Heart left ventricle (tissue), 16 donors: Measurements from ENCODE around the gene STIM1. TPM values are rescaled to one million over a fixed set of nuclear protein-coding genes. Genes with fewer than 3 reads are reported as not detected.

ENCODE experiments used
- ATAC-seq, 4 donors: fragments of 200-7000 bp; cut with Tn5 transposase; one replicate each; pipeline ENCODE4 v1.9.1; 2020 to 2022; ENCODE audit warnings: moderate library complexity in 4 of 4, mild to moderate bottlenecking in 3 of 4, moderate number of reproducible peaks in 1 of 4
- DNase-seq, 5 donors: peaks; one replicate each; pipeline ENCODE4 v3.0.0-alpha.2; 2020
- H3K27ac ChIP-seq, 12 donors: fragments of 200-600 bp; sonication (generic) in 4 of 12; one replicate each; pipeline versions ENCODE4 v1.5.0 to v1.8.0; 2016 to 2022; ENCODE audit warnings: mild to moderate bottlenecking in 2 of 12
- H3K27me3 ChIP-seq, 9 donors: fragments of 200-600 bp; sonication (generic) in 2 of 9; one replicate each; pipeline versions ENCODE4 v1.5.1 to v1.8.0; 2016 to 2022; ENCODE audit warnings: mild to moderate bottlenecking in 3 of 9
- H3K36me3 ChIP-seq, 9 donors: fragments of 200-600 bp; sonication (generic) in 2 of 9; one replicate each; pipeline versions ENCODE4 v1.5.0 to v1.8.0; 2018 to 2022; ENCODE audit warnings: mild to moderate bottlenecking in 2 of 9
- H3K4me1 ChIP-seq, 12 donors: fragments of 200-600 bp; sonication (generic) in 4 of 12; one replicate each; pipeline versions ENCODE4 v1.5.0 to v1.8.0; 2016 to 2022; ENCODE audit warnings: mild to moderate bottlenecking in 3 of 12
- H3K4me3 ChIP-seq, 12 donors: fragments of 200-600 bp; sonication (generic) in 4 of 12; one replicate each; pipeline versions ENCODE4 v1.5.0 to v1.8.0; 2017 to 2022; ENCODE audit warnings: mild to moderate bottlenecking in 9 of 12, moderate library complexity in 4 of 12
- H3K9me3 ChIP-seq, 12 donors: fragments of 200-600 bp; sonication (generic) in 4 of 12; one replicate each; pipeline versions ENCODE4 v1.5.0 to v1.8.0; 2016 to 2022; ENCODE audit warnings: mild to moderate bottlenecking in 1 of 12
- CTCF ChIP-seq, 12 donors: fragments of 200-600 bp; sonication (generic) in 4 of 12; IDR thresholded peaks; one replicate each; pipeline versions ENCODE4 v1.5.0 to v1.8.0; 2018 to 2022; ENCODE audit warnings: antibody characterized with exemption in 12 of 12, mild to moderate bottlenecking in 5 of 12
- POLR2A ChIP-seq, 2 donors: fragments of 450-650 bp; IDR thresholded peaks; one replicate each; pipeline ENCODE4 v1.6.1; 2017; ENCODE audit warnings: antibody characterized with exemption in 2 of 2, mild to moderate bottlenecking in 2 of 2, moderate library complexity in 2 of 2
- WGBS, 4 donors: extraction: QIAGEN DNeasy Blood & Tissue Kit in 2 of 4; methylation state at CpG; one replicate each; pipeline versions ENCODE4 v1.1.5 to v1.1.7; 2013 to 2018; 5-methylcytosine and 5-hydroxymethylcytosine counted together
- intact Hi-C, 10 donors: fragments of 100-400 bp; cut with DNase I; formaldehyde crosslinking; loops; one replicate each; pipeline versions ENCODE4 v1.11.1 to v1.14.2; 2022
- polyA plus RNA-seq, 2 donors: library from polyadenylated mRNA; stranded (reverse); fragments of 200-250 nt; gene quantifications; one replicate each; pipeline ENCODE4 v1.2.3, GENCODE V29; 2013
- total RNA-seq, 9 donors: library from RNA; depleted of rRNA in 2 of 9; stranded (reverse); fragments of >200 nt in 2 of 9; fragmentation: NEBNext Ultra II Directional in 3 of 9; extraction: Animal tissue kit (Norgen Biotek cat#: 25700) in 3 of 9; gene quantifications; one replicate each; pipeline versions ENCODE4 v1.1.0 to v1.2.4, GENCODE V29; 2016 to 2023
- donor health status: ischemic (EF 13 %, LVEDD 7.1; RV severe dilation, severe dysfunction).
- donor health status: healthy with polysubstance abuse.
- donor health status: DM: no; HTN: yes; CAD: no.
- donor health status: DM: no; HTN: no; CAD: no.
- donor health status: ischemic (EF 25% LVEDD 6.9; RV normal size, moderate dysfunction).
- donor health status: ischemic (EF 25% LVEDD 5.7; RV mildly dilated, moderate dysfunction).
- donor health status: healthy.
- donor health status: DM: yes; HTN: yes; CAD: no.
- donor health status: ischemic (EF 35%, LVEDD 5.7; RV mildly dilated, moderate dysfunction).
- donor health status: nonischemic (EF 11% LVEDD 7.7; RV severe dilation, severe dysfunction).
- donor health status: DM: yes; HTN: yes; CAD: no.
- donor health status: PGD.
- donor health status: ischemic (EF 29% LVEDD 5.4; RV normal size, mild dysfunction).
- donor health status: nonischemic (EF 23%, LVEDD 6.1; RV moderate dilation, normal function).

The STIM1 gene
- total and polyA plus RNA-seq, 11 donors = 13.2 to 42.9 (median 28.9) TPM

- no peaks in the 10 kb centered on the region for H3K36me3 ChIP-seq
- intact Hi-C loops = no loop called here
- H3K4me1 ChIP-seq = peaks cover 0 to 26% (median 6%) of the 10 kb centered on the region in 12 donors
- no peak for ATAC-seq
- WGBS, 4 donors = 92 to 98% (median 95%) methylated on average over 1 of the region's 1 CpG
- no peaks in the 10 kb centered on the region for H3K27me3 ChIP-seq
- TF ChIP-seq POLR2A (IDR thresholded peaks at IDR 0.05) = no peak
- no peak for TF ChIP-seq CTCF (IDR thresholded peaks at IDR 0.05)
- no peaks in the 10 kb centered on the region for H3K9me3 ChIP-seq
- no peak overlapping the region for H3K27ac ChIP-seq
- DNase-seq = no peak
- H3K4me3 ChIP-seq = no peak overlapping the region
Measured at GRCh38 chr11:3886985-3887384, 31.5 kb downstream of the STIM1 start.

- Histone ChIP-seq H3K4me1 (peaks cover 0 to 38% (median 11%) of the 10 kb centered on the region in 12 donors), H3K27ac (no peak overlapping the region), H3K36me3 (no peaks in the 10 kb centered on the region), H3K27me3 (no peaks in the 10 kb centered on the region), H3K4me3 (no peak overlapping the region), H3K9me3 (no peaks in the 10 kb centered on the region)
- intact Hi-C loops = no loop called here
- ATAC-seq (no peak), DNase-seq (no peak)
- TF ChIP-seq POLR2A (IDR thresholded peaks at IDR 0.05) (no peak), CTCF (IDR thresholded peaks at IDR 0.05) (no peak)
Measured at GRCh38 chr11:3888876-3889275, 33.4 kb downstream of the STIM1 start.

- no peaks in the 10 kb centered on the region for H3K9me3 ChIP-seq
- peaks cover 0 to 43% (median 21%) of the 10 kb centered on the region in 12 donors for H3K4me1 ChIP-seq
- H3K27me3 ChIP-seq = no peaks in the 10 kb centered on the region
- 96 to 100% (median 98%) methylated on average over 2 of the region's 2 CpGs for WGBS, 4 donors
- DNase-seq (no peak), ATAC-seq (no peak)
- no peak overlapping the region for H3K4me3 ChIP-seq
- TF ChIP-seq POLR2A (IDR thresholded peaks at IDR 0.05) = no peak
- TF ChIP-seq CTCF (IDR thresholded peaks at IDR 0.05) = no peak
- no peak overlapping the region for H3K27ac ChIP-seq
- H3K36me3 ChIP-seq = no peaks in the 10 kb centered on the region
- intact Hi-C loops = loop anchor here in 1 of 10 donors (10.0 kb wide), 1 partner anchor 55 kb away; no protein-coding TSS in a partner anchor
Measured at GRCh38 chr11:3890014-3890413, 34.5 kb downstream of the STIM1 start.

- intact Hi-C loops = loop anchor here in 1 of 10 donors (10.0 kb wide), 1 partner anchor 54 kb away; no protein-coding TSS in a partner anchor
Measured at GRCh38 chr11:3890806-3891205, 35.3 kb downstream of the STIM1 start.

More at GRCh38 chr11:3890806-3891205, 35.3 kb downstream of the STIM1 start:
- no peak overlapping the region for H3K27ac ChIP-seq
- no peak for TF ChIP-seq POLR2A (IDR thresholded peaks at IDR 0.05)
- TF ChIP-seq CTCF (IDR thresholded peaks at IDR 0.05) = no peak
- H3K4me1 ChIP-seq = peaks cover 0 to 45% (median 24%) of the 10 kb centered on the region in 12 donors
- H3K36me3 ChIP-seq = no peaks in the 10 kb centered on the region
- DNase-seq = no peak
- no peaks in the 10 kb centered on the region for H3K27me3 ChIP-seq
- ATAC-seq = no peak
- H3K9me3 ChIP-seq = no peaks in the 10 kb centered on the region
- 56 to 73% (median 56%) methylated on average over 1 of the region's 1 CpG for WGBS, 4 donors
- H3K4me3 ChIP-seq = no peak overlapping the region
